KG1 (cell line): ENCODE measurements around the gene GJA10.
"Not testable (repeated sequence)": the region's sequence is repeated elsewhere in the genome, so short reads cannot be mapped to it uniquely, and the experiment has no call there.

Experiments
- DNase-seq: peaks from one replicate; lab custom pipeline; 2025; lab: John Stamatoyannopoulos, UW

GJA10 gene

DNA sequence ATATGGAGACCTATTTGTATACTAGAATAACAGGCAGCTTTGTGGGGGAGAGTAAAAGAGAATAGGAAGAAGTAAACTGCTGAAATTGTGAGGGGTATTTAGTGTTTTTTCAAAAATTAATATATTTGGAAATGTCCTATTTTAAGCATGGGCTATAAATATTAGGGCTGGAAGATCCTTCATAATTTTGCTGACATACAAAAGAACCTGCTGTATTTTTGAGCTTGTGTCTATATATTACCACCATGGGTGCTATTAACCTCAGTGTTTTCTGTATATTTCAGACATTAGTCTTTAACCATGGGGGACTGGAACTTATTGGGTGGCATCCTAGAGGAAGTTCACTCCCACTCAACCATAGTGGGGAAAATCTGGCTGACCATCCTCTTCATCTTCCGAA is at the start of gene GJA10:
GJA10 (plus strand) TSS at position 301 of the 400 bp plus-strand sequence; CDS start at position 301, 0 bp downstream.
- DNase-seq = no peak

DNA sequence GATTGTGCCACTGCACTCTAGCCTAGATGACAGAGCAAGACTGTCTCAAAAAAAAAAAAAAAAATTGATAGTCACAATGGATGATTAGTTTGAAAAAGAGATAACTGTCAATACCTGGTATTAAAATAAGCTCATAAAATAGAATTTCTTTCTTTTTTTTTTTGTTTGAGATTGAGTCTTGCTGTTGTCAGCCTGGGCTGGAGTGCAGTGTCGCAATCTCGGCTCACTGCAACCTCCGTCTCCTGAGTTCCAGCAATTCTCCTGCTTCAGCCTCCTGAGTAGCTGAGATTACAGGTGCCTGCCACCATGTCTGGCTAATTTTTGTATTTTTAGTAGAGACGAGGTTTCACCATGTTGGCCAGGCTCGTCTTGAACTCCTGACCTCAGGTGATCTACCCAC is 46.8 kb upstream of the GJA10 start:
- DNase-seq = not testable (repeated sequence)

DNA sequence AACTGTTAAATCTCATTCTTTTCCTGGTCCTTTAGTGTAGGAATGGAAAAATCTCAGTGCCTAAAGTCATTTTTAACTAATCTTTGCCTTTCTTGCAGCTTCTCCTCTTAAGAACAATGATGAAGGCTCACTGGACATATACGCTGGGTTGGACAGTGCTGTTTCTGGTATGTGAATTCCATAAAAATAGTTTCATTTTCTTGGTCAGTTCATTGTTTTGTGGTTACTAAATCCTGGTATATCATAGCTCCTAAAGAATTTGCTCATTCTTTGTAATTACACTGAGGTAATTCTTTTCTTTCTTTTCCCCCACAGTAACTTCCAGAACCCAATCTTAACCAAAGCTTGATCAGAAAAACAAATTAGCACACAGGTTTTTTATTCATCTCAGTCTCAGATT is 41.2 kb upstream of the GJA10 start:
- DNase-seq = no peak

DNA sequence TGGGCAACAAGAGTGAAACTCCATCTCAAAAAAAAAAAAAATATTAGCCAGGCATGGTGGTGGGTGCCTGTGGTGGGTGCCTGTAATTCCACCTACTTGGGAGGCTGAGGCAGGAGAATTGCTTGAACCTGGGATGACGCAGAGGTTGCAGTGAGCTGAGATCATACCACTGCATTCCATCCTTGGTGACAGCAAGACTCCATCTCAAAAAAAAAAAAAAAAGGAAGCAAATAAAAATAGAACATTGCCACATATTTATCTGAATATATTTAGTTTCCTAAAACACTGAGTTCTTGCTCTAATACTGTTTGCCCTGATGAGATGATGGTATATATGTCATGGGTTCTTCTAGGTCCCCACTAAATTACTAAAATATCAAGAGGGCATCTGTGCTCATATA is 36.2 kb upstream of the GJA10 start:
- DNase-seq = no peak

DNA sequence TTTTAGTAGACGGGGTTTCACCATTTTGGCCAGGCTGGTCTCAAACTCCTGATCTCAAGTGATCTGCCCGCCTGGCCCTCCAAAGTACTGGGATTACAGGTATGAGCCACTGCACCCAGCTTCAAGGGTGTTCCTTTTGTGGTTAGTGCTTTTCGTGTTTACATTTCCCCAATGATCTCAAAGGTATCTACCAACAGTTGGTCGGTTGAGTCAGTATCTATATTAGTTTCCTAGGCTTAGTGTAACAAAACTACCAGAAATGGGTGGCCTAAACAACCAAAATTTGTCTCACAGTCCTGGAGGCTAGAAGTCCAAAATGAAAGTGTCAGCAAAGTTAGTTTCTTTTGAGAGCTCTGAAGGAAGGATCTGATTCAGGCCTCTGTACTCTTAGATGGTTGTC is 34.5 kb upstream of the GJA10 start:
- no peak for DNase-seq

DNA sequence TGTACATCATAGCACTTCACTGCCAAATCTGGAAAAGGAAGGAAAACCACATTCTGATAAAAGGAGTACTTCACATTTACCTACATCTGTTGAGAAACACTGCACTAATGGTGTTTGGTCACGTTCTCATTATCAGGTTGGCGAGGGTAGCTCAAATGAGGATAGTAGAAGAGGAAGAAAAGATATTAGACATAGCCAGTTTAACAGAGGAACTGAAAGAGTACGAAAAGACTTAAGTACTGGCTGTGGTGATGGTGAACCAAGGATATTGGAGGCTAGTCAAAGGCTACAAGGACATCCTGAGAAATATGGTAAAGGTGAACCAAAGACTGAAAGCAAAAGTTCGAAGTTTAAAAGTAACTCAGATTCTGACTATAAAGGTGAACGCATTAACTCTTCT is 32.0 kb upstream of the GJA10 start:
- no peak for DNase-seq

DNA sequence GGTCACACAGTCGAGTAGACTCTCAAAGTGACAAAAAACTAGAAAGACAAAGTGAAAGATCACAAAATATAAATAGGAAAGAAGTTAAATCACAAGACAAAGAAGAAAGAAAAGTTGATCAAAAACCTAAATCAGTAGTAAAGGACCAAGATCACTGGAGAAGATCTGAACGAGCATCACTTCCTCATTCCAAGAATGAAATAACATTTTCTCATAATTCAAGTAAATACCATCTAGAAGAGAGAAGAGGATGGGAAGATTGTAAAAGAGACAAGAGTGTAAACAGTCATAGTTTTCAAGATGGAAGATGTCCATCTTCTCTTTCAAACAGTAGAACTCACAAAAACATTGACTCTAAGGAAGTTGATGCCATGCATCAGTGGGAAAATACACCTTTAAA is 31.6 kb upstream of the GJA10 start:
- DNase-seq = no peak

DNA sequence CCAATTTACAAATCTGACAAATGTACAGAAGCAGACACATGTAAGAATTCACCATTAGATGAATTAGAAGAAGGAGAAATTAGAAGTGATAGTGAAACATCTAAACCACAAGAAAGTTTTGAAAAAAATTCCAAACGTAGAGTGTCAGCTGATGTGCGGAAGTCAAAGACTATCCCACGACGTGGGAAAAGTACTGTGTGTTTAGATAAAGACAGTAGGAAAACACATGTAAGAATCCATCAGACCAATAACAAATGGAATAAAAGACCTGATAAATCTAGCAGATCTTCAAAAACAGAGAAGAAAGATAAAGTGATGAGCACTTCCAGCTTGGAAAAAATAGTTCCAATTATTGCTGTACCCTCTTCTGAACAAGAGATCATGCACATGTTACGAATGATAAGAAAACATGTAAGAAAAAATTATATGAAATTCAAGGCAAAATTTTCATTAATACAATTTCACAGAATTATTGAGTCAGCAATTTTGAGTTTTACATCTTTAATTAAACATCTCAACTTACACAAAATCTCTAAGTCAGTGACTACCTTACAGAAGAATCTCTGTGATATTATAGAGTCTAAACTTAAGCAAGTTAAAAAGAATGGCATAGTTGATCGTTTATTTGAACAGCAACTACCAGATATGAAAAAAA is 28.1 kb upstream of the GJA10 start:
- no peak for DNase-seq

DNA sequence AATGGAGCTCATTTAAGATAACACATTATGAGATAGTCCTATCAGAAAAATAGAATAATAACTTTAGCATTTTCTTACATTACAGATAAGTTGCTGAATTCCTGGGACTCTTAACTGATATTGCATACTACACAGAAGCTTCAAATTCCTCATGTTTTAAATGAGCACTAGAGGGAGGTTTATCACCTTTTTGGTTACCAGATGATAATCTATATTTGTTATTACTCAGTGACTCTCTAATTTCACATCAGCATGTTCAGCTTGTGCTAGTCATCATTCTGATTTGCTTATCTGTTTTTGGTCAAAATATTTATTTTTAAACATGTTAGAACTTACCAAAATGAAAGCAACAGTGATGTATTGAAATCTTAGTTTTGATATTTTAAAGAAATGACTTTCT is 20.5 kb upstream of the GJA10 start:
- DNase-seq = no peak

DNA sequence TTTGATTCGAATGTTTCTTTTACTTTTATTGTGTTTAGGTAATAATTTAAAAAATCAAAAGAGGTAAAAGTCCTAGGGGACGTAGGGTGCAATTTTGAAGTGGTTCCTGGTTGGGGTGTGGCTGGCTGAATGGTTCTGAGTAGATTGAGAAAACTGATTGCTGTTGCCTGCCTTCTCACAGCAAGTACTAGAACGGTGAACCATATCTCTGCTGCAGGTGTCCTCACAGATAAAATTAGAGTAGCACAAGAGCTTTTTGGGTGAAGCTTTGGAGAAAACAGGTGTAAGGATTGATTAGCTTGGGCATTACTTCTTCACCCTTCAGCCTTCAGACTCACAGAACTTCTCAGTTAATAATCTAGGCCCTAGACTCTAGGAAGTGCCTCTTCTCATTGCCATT is 19.8 kb upstream of the GJA10 start:
- DNase-seq = no peak

DNA sequence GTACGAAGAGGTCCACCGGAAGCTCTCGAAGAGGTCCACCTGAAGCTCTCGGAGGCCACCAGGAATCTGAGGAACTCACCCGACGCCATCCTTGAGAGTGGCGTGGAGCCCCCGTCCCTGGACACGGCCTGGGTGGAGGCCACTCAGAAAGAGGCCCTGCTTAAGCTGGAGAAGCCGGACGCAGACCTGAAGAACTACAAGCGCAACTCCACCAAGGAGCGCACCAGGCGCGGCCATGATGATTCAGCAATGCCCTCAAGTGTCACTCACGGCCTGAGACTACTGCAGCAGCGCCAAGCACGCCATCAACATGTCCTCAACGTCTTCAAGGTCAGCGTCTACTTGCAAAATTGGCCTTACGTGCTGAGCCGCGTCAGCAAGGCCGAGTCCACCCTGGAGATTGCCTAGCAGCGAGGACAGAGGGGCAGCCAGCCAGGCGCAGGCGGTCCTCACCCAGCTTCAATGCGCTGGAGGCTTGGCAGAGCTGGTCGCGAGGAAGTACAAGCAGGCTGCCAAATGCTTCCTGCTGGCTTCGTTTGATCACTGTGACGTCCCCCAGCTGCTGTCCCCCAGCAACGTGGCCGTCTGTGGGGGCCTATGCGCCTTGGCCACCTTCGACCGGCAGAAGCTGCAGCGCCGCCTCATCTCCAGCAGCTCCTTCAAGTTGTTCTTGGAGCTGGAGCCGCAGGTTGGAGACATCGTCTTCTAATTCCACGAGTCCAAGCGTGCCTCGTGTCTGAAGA is 7.7 kb upstream of the GJA10 start:
- no peak for DNase-seq

DNA sequence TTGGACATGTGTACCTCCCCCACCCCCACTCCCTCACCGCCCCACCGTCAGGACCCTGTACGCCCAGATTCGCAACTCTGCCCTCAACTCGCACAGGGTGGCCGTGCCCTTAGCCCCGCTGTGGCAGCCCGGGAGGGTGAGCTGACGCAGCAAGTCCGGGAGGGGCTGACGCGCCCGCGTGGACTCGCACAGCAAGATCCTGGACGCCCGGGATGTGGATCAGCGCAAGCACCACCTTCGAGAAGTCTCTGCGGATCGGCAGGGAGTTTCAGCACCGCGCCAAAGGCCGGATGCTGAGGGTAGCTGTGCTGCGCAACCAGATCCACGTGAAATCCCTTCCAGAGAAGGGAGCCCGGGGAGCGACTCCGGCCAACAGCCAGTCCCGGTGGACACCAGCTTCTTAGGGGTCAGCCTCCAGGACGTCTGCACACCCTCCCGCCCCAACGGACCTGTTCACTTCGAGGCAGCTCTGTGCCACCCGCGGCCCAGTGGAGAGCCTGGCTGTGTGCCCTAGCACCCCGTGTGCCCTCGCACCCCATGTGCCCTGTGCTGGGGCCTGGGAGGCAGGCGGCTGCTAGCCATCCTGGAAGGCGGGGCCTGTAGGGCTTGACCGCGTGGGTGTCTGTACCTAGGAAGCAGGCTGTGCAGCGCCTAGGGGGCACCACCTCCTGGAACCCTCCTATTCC is 6.7 kb upstream of the GJA10 start:
- no peak for DNase-seq

DNA sequence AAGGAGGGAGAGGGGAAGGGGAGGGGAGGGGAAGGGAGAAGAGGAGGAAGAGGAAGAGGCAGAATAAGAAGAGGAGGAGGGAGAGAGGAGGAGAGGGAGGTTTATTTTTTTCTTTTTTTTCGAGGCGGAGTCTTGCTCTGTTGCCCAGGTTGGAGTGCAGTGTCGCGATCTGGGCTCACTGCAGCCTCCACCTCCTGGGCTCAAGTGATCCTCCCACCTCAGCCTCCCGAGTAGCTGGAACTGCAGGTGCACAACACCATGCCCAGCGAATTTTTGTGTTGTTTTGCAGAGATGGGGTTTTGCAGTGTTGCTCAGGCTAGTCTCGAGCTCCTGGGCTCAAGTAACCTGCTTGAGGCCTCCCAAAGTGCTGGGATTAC is 6.1 kb upstream of the GJA10 start:
- DNase-seq = no peak

DNA sequence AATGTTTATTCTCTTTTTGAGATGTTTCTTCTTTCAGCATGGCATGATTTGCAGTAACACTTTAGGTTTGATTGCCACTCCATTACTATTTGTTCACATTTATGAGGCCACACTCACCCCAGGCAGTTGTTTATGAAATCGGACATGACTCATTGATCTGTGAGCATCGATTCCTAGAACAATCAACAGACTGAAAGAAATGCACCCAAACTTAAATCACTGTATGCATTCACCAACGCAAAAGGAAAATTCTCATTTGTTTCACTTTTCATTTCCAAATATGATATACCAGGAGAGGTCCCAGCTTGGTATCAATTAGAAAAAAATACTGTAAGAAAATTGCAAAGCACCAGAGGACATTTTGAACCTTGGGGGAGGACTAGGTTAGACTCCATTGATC is 5.4 kb upstream of the GJA10 start:
- no peak for DNase-seq

DNA sequence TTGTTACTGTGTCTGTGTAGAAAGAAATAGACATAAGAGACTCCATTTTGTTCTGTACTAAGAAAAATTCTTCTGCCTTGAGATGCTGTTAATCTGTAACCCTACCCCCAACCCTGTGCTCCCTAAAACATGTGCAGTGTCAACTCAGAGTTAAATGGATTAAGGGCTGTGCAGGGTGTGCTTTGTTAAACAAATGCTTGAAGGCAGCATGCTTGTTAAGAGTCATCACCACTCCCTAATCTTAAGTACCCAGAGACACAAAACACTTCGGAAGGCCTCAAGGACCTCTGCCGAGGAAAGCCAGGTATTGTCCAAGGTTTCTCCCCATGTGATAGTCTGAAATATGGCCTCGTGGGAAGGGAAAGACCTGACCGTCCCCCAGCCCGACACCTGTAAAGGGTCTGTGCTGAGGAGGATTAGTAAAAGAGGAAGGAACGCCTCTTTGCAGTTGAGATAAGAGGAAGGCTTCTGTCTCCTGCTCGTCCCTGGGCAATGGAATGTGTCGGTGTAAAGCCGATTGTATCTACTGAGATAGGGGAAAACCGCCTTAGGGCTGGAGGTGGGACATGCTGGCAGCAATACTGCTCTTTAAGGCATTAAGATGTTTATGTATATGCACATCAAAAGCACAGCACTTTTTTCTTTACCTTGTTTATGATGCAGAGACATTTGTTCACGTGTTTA is 3.3 kb upstream of the GJA10 start:
- not testable (repeated sequence) for DNase-seq

DNA sequence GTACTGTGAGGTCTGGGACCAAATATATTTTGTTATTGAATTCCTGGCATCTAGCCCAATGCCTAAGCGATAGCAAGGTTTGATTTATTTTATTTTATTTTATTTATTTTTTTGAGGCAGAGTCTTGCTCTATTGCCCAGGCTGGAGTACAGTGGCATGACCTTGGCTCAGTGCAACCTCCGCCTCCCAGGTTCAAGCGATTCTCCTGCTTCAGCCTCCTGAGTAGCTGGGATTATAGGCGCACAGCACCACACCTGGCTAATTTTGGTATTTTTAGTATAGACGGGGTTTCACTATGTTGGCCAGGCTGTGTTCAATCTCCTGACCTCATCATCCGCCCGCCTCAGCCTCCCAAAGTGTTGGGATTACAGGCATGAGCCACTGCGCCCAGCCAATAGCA is 1.7 kb upstream of the GJA10 start:
- not testable (repeated sequence) for DNase-seq

DNA sequence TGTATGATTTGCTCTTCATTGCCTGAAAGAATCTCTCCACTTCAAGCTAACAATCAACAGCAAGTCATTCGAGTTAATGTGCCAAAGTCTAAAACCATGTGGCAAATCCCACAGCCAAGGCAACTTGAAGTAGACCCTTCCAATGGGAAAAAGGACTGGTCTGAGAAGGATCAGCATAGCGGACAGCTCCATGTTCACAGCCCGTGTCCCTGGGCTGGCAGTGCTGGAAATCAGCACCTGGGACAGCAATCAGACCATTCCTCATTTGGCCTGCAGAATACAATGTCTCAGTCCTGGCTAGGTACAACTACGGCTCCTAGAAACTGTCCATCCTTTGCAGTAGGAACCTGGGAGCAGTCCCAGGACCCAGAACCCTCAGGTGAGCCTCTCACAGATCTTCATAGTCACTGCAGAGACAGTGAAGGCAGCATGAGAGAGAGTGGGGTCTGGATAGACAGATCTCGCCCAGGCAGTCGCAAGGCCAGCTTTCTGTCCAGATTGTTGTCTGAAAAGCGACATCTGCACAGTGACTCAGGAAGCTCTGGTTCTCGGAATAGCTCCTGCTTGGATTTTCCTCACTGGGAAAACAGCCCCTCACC is 1.1 kb downstream of the GJA10 start:
- DNase-seq = no peak

DNA sequence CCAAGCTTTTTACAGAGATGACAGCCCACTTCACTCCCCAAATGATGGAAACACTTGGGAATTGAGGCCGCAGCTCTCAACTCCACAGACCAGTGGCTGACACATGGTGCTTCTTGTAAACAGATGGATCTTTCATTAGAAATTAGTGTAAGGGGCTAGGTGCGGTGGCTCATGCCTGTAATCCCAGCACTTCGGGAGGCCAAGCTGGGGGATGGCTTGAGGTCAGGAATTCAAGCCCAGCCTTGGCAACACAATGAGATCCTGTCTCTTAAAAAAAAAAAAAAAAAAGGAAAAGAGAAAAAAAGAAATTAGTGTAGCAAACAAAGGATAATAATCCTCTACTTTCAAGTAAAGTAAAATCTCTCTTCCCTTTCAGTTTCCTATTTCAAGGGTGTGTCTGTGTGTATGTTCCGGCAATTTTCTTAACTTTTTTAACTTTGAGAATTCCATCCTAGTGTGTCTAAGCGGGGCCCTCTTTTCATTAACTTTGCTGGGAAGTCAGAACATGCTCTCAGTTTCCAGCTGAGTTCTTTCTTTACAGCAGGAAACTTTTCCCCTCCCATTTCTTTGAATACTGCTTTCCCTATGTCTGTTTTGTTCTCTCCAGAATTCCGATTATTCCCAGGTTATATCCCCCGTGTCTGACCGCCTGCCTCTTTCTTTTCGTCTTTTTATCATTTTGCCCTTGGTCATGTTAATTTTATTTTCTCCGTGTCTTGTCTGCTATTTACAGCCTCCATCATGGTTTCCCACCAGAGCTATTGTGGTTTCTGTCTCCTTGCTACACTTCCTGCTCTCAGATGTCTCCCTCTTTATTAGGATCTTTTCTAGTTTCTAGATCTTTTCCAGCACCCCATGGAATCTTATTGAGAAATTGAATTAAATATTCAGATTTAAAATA is 16.0 kb downstream of the GJA10 start:
- not testable (repeated sequence) for DNase-seq

DNA sequence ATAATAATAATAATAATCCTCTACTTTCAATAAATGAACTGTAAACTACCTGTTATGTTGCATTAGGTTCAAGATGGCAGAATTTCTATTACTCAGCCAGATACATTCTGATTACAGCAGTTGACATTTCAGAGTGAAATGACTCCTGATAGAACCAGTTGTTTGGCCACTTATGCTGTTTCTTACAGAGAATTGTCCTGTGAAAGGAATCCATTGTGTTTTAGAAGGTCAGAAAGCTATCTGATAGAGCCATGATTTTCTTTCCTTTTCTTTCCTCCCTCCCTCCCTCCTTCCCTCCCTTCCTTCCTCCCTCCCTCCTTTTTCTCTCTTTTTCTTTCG is 16.6 kb downstream of the GJA10 start:
- DNase-seq = no peak

DNA sequence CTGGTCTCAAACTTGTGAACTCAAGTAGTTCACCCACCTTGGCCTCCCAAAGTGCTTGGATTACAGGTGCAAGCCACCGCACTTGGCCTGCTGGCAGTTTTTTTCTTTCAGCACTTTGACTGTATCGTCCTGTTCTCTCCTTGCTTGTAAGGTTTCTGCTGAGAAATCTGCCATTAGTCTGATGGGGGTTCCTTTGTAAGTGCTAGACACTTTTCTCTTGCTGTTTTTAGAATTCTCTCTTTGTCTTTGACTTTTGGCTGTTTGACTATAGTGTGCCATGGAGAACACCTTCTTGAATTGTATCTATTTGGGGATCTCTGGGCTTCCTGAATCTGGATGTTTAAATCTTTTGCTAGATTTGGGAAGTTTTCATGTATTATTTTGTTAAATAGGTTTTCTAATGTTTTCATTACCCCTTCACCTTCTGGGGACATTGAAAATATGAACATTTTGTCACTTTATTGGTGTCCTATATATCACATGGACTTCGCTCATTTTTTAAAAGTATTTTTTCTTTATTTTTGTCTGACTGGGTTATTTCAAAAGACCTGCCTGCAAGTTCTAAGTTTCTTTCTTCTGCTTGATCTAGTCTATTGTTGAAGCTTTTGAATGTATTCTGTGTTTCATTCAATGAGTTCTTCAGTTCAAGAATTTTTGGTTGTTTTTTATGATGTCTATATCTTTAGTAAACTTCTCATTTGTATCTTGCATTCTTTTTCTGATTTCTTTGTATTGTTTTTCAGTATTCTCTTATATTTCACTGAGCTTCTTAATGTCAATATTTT is 22.1 kb downstream of the GJA10 start:
- no peak for DNase-seq

DNA sequence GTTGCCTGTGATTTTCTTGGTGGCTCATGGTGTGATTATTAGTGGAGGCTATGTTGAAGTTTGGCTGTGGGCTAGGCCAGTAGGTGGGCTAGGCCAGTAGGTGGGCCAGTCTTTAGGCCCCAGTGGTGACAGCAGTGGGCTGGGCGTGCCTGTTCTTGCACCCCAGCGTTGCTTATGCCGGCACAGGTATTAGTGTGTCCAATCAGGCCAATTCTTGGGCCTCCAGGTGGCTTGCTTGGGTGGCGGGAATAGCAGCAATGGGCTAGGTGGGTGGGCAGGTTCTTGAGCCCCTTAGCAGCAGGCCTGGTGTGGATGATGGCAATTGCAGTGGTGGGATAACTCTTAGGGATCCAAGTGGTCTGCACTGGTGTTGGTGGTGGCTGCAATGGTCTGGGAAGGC is 22.9 kb downstream of the GJA10 start:
- no peak for DNase-seq
